ENCODE data around the gene KLF16. TPM values are rescaled to one million over a fixed set of nuclear protein-coding genes. Genes with fewer than 3 reads are reported as not detected.

The KLF16 gene
- total RNA-seq, 4 donors from 2014 or later, result 4.6 to 8.4 (median 7.0) TPM

GRCh38 chr19:1874554-1875185 lies 11.3 kb upstream of the KLF16 start:
- Histone ChIP-seq H3K4me3 (peak overlapping the region; percentile 68 to 100 (median 99)), H3K9me3 (no peaks in the 10 kb centered on the region), H3K4me1 (peaks cover 5 to 62% (median 25%) of the 10 kb centered on the region in 4 donors), H3K27me3 (no peaks in the 10 kb centered on the region), H3K27ac (peak overlapping the region in 3 of 4 donors; percentile 93 to 97 (median 95)), H3K36me3 (peaks cover 0 to 38% (median 0%) of the 10 kb centered on the region in 3 donors)
- no peak for DNase-seq (ENCODE audit: low spot score in 2 of 2)
- WGBS, 2 donors, result 18 to 25% methylated on average over 16 of the region's 16 CpGs
- no peak for TF ChIP-seq CTCF (IDR thresholded peaks at IDR 0.05)
- no peak for TF ChIP-seq POLR2A (IDR thresholded peaks at IDR 0.05)

- Histone ChIP-seq H3K27ac (peak overlapping the region; percentile 62 to 97 (median 86)), H3K36me3 (peaks cover 0 to 34% (median 0%) of the 10 kb centered on the region in 3 donors), H3K9me3 (no peaks in the 10 kb centered on the region), H3K4me1 (peaks cover 5 to 62% (median 25%) of the 10 kb centered on the region in 4 donors), H3K4me3 (peak overlapping the region in 1 of 4 donors; percentile 14), H3K27me3 (no peaks in the 10 kb centered on the region)
- no peak for TF ChIP-seq CTCF (IDR thresholded peaks at IDR 0.05)
- TF ChIP-seq EP300 (IDR thresholded peaks at IDR 0.05), result no peak
- no peak for TF ChIP-seq POLR2A (IDR thresholded peaks at IDR 0.05)
- DNase-seq (ENCODE audit: low spot score in 2 of 2), result no peak
- 62% methylated on average over 29 of the region's 29 CpGs for WGBS, 2 donors
These were observed 10.4 kb upstream of the KLF16 start for GRCh38 chr19:1873524-1874473.

- H3K4me3 ChIP-seq, result peak overlapping the region in 1 of 4 donors; percentile 14
- peaks cover 5 to 59% (median 25%) of the 10 kb centered on the region in 4 donors for H3K4me1 ChIP-seq
- no peak for DNase-seq (ENCODE audit: low spot score in 2 of 2)
- H3K9me3 ChIP-seq, result no peaks in the 10 kb centered on the region
- no peaks in the 10 kb centered on the region for H3K27me3 ChIP-seq
- WGBS, 2 donors, result 72 to 82% methylated on average over 20 to 25 of the region's 25 CpGs
- no peak for TF ChIP-seq CTCF (IDR thresholded peaks at IDR 0.05)
- TF ChIP-seq EP300 (IDR thresholded peaks at IDR 0.05), result no peak
- TF ChIP-seq POLR2A (IDR thresholded peaks at IDR 0.05), result no peak
- peaks cover 0 to 30% (median 0%) of the 10 kb centered on the region in 3 donors for H3K36me3 ChIP-seq
- H3K27ac ChIP-seq, result peak overlapping the region; percentile 50 to 95 (median 70)
These were observed 9.6 kb upstream of the KLF16 start for GRCh38 chr19:1872807-1873523.

GRCh38 chr19:1871630-1872029 lies 8.3 kb upstream of the KLF16 start:
- no peak for TF ChIP-seq EP300 (IDR thresholded peaks at IDR 0.05)
- no peak for TF ChIP-seq CTCF (IDR thresholded peaks at IDR 0.05)
- no peak for TF ChIP-seq POLR2A (IDR thresholded peaks at IDR 0.05)
- peaks cover 5 to 51% (median 23%) of the 10 kb centered on the region in 4 donors for H3K4me1 ChIP-seq
- no peaks in the 10 kb centered on the region for H3K9me3 ChIP-seq
- no peaks in the 10 kb centered on the region for H3K27me3 ChIP-seq
- no peak for DNase-seq (ENCODE audit: low spot score in 2 of 2)
- H3K36me3 ChIP-seq, result peaks cover 0 to 30% (median 0%) of the 10 kb centered on the region in 3 donors
- no peak overlapping the region for H3K27ac ChIP-seq
- 86 to 92% methylated on average over 6 to 7 of the region's 13 CpGs for WGBS, 2 donors
- H3K4me3 ChIP-seq, result no peak overlapping the region

Measured in tibial nerve (tissue), 4 donors.